Transverse colon (tissue), 4 donors: ENCODE data around the gene SLC4A3. TPM values are rescaled to one million over a fixed set of nuclear protein-coding genes. Genes with fewer than 3 reads are reported as not detected.

ENCODE experiments used
- DNase-seq: peaks from one replicate; pipeline ENCODE4 v3.0.0-alpha.2; 2019
- H3K27ac ChIP-seq, 4 donors: fragments of 200-600 bp; sonication (generic); 2 replicates each; pipeline ENCODE4 v1.5.1; 2016 to 2018; ENCODE audit warnings: inconsistent platforms in 4 of 4
- H3K27me3 ChIP-seq: fragments of 200-600 bp; sonication (generic); 2 replicates; pipeline ENCODE4 v1.5.1; 2017; ENCODE audit warnings: inconsistent platforms
- H3K36me3 ChIP-seq, 4 donors: fragments of 200-600 bp; sonication (generic); 2 replicates each; pipeline ENCODE4 v1.5.1; 2017 to 2019; ENCODE audit warnings: inconsistent platforms in 4 of 4
- H3K4me1 ChIP-seq, 4 donors: fragments of 200-600 bp; sonication (generic); 2 replicates each; pipeline ENCODE4 v1.5.1; 2017 to 2020; ENCODE audit warnings: inconsistent platforms in 4 of 4
- H3K4me3 ChIP-seq, 4 donors: fragments of 200-600 bp; sonication (generic); 1 replicate in 1 of 4; 2 replicates in 3 of 4; pipeline versions ENCODE4 v1.5.1 to v1.6.1; 2017 to 2019; ENCODE audit warnings: inconsistent platforms in 4 of 4
- H3K9me3 ChIP-seq, 2 donors: fragments of 200-600 bp; sonication (generic); 2 replicates each; pipeline ENCODE4 v1.5.1; 2017 to 2019; ENCODE audit warnings: inconsistent platforms in 2 of 2
- CTCF ChIP-seq, 5 experiments: fragments of 200-600 bp in 3 of 5; fragments of 450-650 bp in 2 of 5; sonication (generic) in 3 of 5; IDR thresholded peaks; 1 replicate in 2 of 5; 2 replicates in 3 of 5; pipeline ENCODE4 v1.5.1; 2016 to 2017; ENCODE audit warnings: antibody characterized with exemption in 5 of 5, inconsistent platforms in 3 of 5, mild to moderate bottlenecking in 2 of 5, moderate library complexity in 1 of 5
- EP300 ChIP-seq: sonication (generic); formaldehyde crosslinking; IDR thresholded peaks from one replicate; pipeline ENCODE4 v1.6.1; 2017; ENCODE audit warnings: antibody characterized with exemption, low read depth
- POLR2A ChIP-seq: fragments of 450-650 bp; IDR thresholded peaks from one replicate; pipeline ENCODE4 v1.6.1; 2016; ENCODE audit warnings: antibody characterized with exemption, mild to moderate bottlenecking, moderate library complexity
- POLR2AphosphoS5 ChIP-seq, 3 donors: sonication (generic); formaldehyde crosslinking; IDR thresholded peaks; one replicate each; pipeline ENCODE4 v1.6.1; 2016; ENCODE audit warnings: antibody characterized with exemption in 3 of 3
- WGBS, 2 donors: methylation state at CpG; one replicate each; pipeline ENCODE4 v1.1.5; 2018; ENCODE audit warnings: low coverage in 1 of 2; 5-methylcytosine and 5-hydroxymethylcytosine counted together
- in situ Hi-C, 4 donors: fragments of 200-750 bp; cut with MboI; loops; one replicate each; pipeline versions ENCODE4 v1.15.0 to v1.15.1; 2017; ENCODE audit warnings: low sequenced_read_pairs in 3 of 4, low pct_ligation_motif_present in 1 of 4, low pct_unique_long_range_greater_than_20kb in 1 of 4
- intact Hi-C: fragments of 100-400 bp; cut with DNase I; formaldehyde crosslinking; loops from one replicate; pipeline ENCODE4 v1.15.1; 2023; ENCODE audit warnings: low total_unique reads
- total RNA-seq, 4 donors: library from RNA; depleted of rRNA; stranded (reverse); fragments of >200 nt; gene quantifications; one replicate each; pipeline ENCODE4 v1.1.0, GENCODE V29; 2016

The SLC4A3 gene
- total RNA-seq, 4 donors from 2014 or later: 0.32 to 25.9 (median 0.68) TPM; not detected in 1

- Histone ChIP-seq H3K4me3 (no peak overlapping the region), H3K27me3 (no peaks in the 10 kb centered on the region), H3K27ac (no peak overlapping the region), H3K4me1 (peaks cover 0 to 8% (median 1%) of the 10 kb centered on the region in 4 donors), H3K36me3 (no peaks in the 10 kb centered on the region), H3K9me3 (no peaks in the 10 kb centered on the region)
- WGBS, 2 donors: 74 to 80% methylated on average over 5 to 24 of the region's 24 CpGs
- no peak for DNase-seq
- TF ChIP-seq POLR2A (no peak), EP300 (no peak), CTCF (IDR thresholded peaks at IDR 0.05) (no peak), POLR2AphosphoS5 (IDR thresholded peaks at IDR 0.05) (no peak)
- in situ Hi-C loops (loop anchor here in 1 of 4 donors (10.0 kb wide), 1 partner anchor 104 kb away; no protein-coding TSS in a partner anchor), intact Hi-C loops (no loop called here)
These were observed 11.7 kb downstream of the SLC4A3 start for GRCh38 chr2:219638948-219639755.

- no peak overlapping the region for H3K4me3 ChIP-seq
- no peak for DNase-seq
- H3K9me3 ChIP-seq: no peaks in the 10 kb centered on the region
- H3K4me1 ChIP-seq: peaks cover 0 to 12% (median 1%) of the 10 kb centered on the region in 4 donors
- no peaks in the 10 kb centered on the region for H3K27me3 ChIP-seq
- intact Hi-C loops: loop anchor here (5.0 kb wide), 1 partner anchor 89 kb away; no protein-coding TSS in a partner anchor
- TF ChIP-seq POLR2A (no peak), CTCF (IDR thresholded peaks at IDR 0.05) (no peak), EP300 (no peak), POLR2AphosphoS5 (IDR thresholded peaks at IDR 0.05) (no peak)
- in situ Hi-C loops: loop anchor here in 1 of 4 donors (10.0 kb wide), 1 partner anchor 107 kb away; no protein-coding TSS in a partner anchor
- H3K27ac ChIP-seq: no peak overlapping the region
- no peaks in the 10 kb centered on the region for H3K36me3 ChIP-seq
- 67 to 75% methylated on average over 1 to 7 of the region's 7 CpGs for WGBS, 2 donors
These were observed 14.1 kb downstream of the SLC4A3 start for GRCh38 chr2:219641390-219642068.

- 64 to 85% methylated on average over 4 to 8 of the region's 8 CpGs for WGBS, 2 donors
- in situ Hi-C loops: loop anchor here in 1 of 4 donors (10.0 kb wide), 1 partner anchor 107 kb away; no protein-coding TSS in a partner anchor
- TF ChIP-seq EP300: no peak
- Histone ChIP-seq H3K36me3 (no peaks in the 10 kb centered on the region), H3K27ac (peak overlapping the region in 1 of 4 donors; percentile 3), H3K27me3 (no peaks in the 10 kb centered on the region), H3K4me3 (no peak overlapping the region), H3K9me3 (no peaks in the 10 kb centered on the region), H3K4me1 (peaks cover 0 to 12% (median 1%) of the 10 kb centered on the region in 4 donors)
- no peak for DNase-seq
- intact Hi-C loops: loop anchor here (5.0 kb wide), 1 partner anchor 90 kb away; no protein-coding TSS in a partner anchor
These were observed 14.6 kb downstream of the SLC4A3 start for GRCh38 chr2:219642069-219642454.

GRCh38 chr2:219642465-219643083 lies 15.1 kb downstream of the SLC4A3 start:
- intact Hi-C loops: loop anchor here (5.0 kb wide), 1 partner anchor 90 kb away; no protein-coding TSS in a partner anchor

More at GRCh38 chr2:219642465-219643083, 15.1 kb downstream of the SLC4A3 start:
- in situ Hi-C loops: loop anchor here in 1 of 4 donors (10.0 kb wide), 1 partner anchor 108 kb away; no protein-coding TSS in a partner anchor
- Histone ChIP-seq H3K27me3 (no peaks in the 10 kb centered on the region), H3K4me1 (peaks cover 0 to 12% (median 1%) of the 10 kb centered on the region in 4 donors), H3K4me3 (no peak overlapping the region), H3K36me3 (no peaks in the 10 kb centered on the region), H3K27ac (no peak overlapping the region), H3K9me3 (no peaks in the 10 kb centered on the region)
- whole genome bisulfite sequencing, 2 donors: 0 to 6% methylated on average over 1 to 19 of the region's 24 CpGs
- DNase-seq: peak; percentile 94
- TF ChIP-seq POLR2AphosphoS5 (IDR thresholded peaks at IDR 0.05): peak in 1 of 3 donors; percentile 25
- no peak for TF ChIP-seq EP300
- TF ChIP-seq CTCF (IDR thresholded peaks at IDR 0.05): peak; percentile 95 to 100 (median 99)
- TF ChIP-seq POLR2A: no peak
